GM12878 (cell line): Measurements from ENCODE around the gene SRSF11. TPM values are rescaled to one million over a fixed set of nuclear protein-coding genes. Genes with fewer than 3 reads are reported as not detected.

Experiments used
- ATAC-seq: fragments of 200-7000 bp; cut with Tn5 transposase; 3 replicates; pipeline ENCODE4 v1.9.1; 2020; ENCODE audit warnings: mild to moderate bottlenecking, moderate library complexity
- BruUV-seq: library from RNA; stranded (reverse); fragments of 400-500 nt; replicated peaks from 2 replicates; lab custom pipeline; 2021; lab: Mats Ljungman, UMichigan
- CTCF ChIA-PET: fragments of 300-600 bp; sonication (Branson Sonifier 250); formaldehyde crosslinking; extraction: SDS; loops from one replicate; lab custom pipeline; 2021; ENCODE audit warnings: inconsistent platforms; lab: Yijun Ruan, JAX
- POLR2A ChIA-PET: fragments of 350-600 bp; formaldehyde crosslinking; extraction: SDS; loops from one replicate; lab custom pipeline; 2021; ENCODE audit warnings: inconsistent platforms; lab: Charles Lee
- RAD21 ChIA-PET: fragments of 300-600 bp; sonication (Branson Sonifier 250); formaldehyde crosslinking; loops from one replicate; lab custom pipeline; 2023; ENCODE audit warnings: antibody characterized with exemption; ENCODE audit not compliant: unreplicated experiment; lab: Charles Lee
- SMC1A ChIA-PET: fragments of 300-600 bp; sonication (Branson Sonifier 250); formaldehyde crosslinking; loops from one replicate; lab custom pipeline; 2023; ENCODE audit not compliant: unreplicated experiment, uncharacterized antibody; lab: Charles Lee
- DNase-seq: peaks from one replicate; pipeline ENCODE4 v3.0.0-alpha.2; 2011; ENCODE audit warnings: low read depth, low spot score
- FAIRE-seq: peaks from 3 replicates; lab custom pipeline; 2011; peaks lifted over from hg19 to GRCh38; lab: Jason Lieb, UNC
- H2AFZ ChIP-seq: 2 replicates; pipeline ENCODE4 v1.6.0; 2011; ENCODE audit warnings: low read depth, low read length, control low read depth; ENCODE audit not compliant: control insufficient read depth
- H3K27ac ChIP-seq: 2 replicates; pipeline ENCODE4 v1.5.1; 2011; ENCODE audit warnings: control low read depth; ENCODE audit not compliant: control insufficient read depth, insufficient read depth
- H3K27me3 ChIP-seq, 2 experiments: replicated peaks in 1 of 2; 2 replicates each; pipeline versions ENCODE4 v1.6.0 to v1.6.1; 2011; ENCODE audit warnings: low read length in 1 of 2; ENCODE audit not compliant: control insufficient read depth in 2 of 2, insufficient read depth in 2 of 2
- H3K36me3 ChIP-seq, 2 experiments: 2 replicates each; pipeline ENCODE4 v1.5.1; 2011; ENCODE audit warnings: low read length in 1 of 2; ENCODE audit not compliant: control insufficient read depth in 2 of 2, insufficient read depth in 2 of 2
- H3K4me1 ChIP-seq: 2 replicates; pipeline ENCODE4 v1.6.1; 2011; ENCODE audit warnings: mild to moderate bottlenecking, low read length, moderate library complexity, mixed read lengths; ENCODE audit not compliant: control insufficient read depth, insufficient read depth
- H3K4me2 ChIP-seq: 2 replicates; pipeline ENCODE4 v1.6.0; 2011; ENCODE audit warnings: control low read depth; ENCODE audit not compliant: control insufficient read depth, insufficient read depth
- H3K4me3 ChIP-seq: fragments of 200-600 bp; sonication (generic); 2 replicates; pipeline ENCODE4 v1.5.1; 2016
- H3K79me2 ChIP-seq: 2 replicates; pipeline ENCODE4 v1.6.0; 2011; ENCODE audit warnings: low read length; ENCODE audit not compliant: control insufficient read depth, insufficient read depth
- H3K9ac ChIP-seq: 2 replicates; pipeline ENCODE4 v1.8.0; 2011; ENCODE audit warnings: low read length, control low read depth, mixed read lengths; ENCODE audit not compliant: control insufficient read depth, insufficient read depth
- H3K9me3 ChIP-seq: replicated peaks from 3 replicates; pipeline ENCODE4 v1.5.1; 2011; ENCODE audit warnings: mild to moderate bottlenecking, low read length; ENCODE audit not compliant: control insufficient read depth, insufficient read depth
- H4K20me1 ChIP-seq: 2 replicates; pipeline ENCODE4 v1.6.0; 2011; ENCODE audit not compliant: control insufficient read depth, insufficient read depth
- CBFB ChIP-seq: IDR thresholded peaks from 2 replicates; pipeline ENCODE4 v1.6.1; 2016; ENCODE audit warnings: antibody characterized with exemption, low read depth
- IKZF2 ChIP-seq, 2 experiments: fragments of 450-650 bp; IDR thresholded peaks; 2 replicates each; pipeline ENCODE4 v1.6.1; 2017; ENCODE audit warnings: mild to moderate bottlenecking in 2 of 2, moderate library complexity in 2 of 2
- NR2F1 ChIP-seq: fragments of 450-650 bp; conservative IDR thresholded peaks from 2 replicates; pipeline ENCODE4 v1.6.1; 2017; ENCODE audit warnings: mild to moderate bottlenecking
- SIX5 ChIP-seq: IDR thresholded peaks from 2 replicates; pipeline ENCODE4 v1.6.1; 2011; ENCODE audit warnings: mild to moderate bottlenecking, low read depth, low read length, moderate library complexity; ENCODE audit not compliant: severe bottlenecking
- TAF1 ChIP-seq: IDR thresholded peaks from 2 replicates; pipeline ENCODE4 v1.6.1; 2011; ENCODE audit warnings: mild to moderate bottlenecking, low read depth, low read length, borderline replicate concordance
- WGBS: methylation state at CpG from one replicate; pipeline ENCODE4 v1.1.6; 2016; ENCODE audit warnings: low lambda C conversion rate; ENCODE audit not compliant: insufficient replicate concordance, insufficient coverage; ENCODE audit errors: missing lambda C conversion rate; 5-methylcytosine and 5-hydroxymethylcytosine counted together
- in situ Hi-C: fragments of 300-500 bp; cut with MboI; formaldehyde crosslinking; loops from 9 replicates; pipeline ENCODE4 v1.14.3; 2018; ENCODE audit warnings: mixed read lengths
- intact Hi-C: fragments of 100-400 bp; cut with micrococcal nuclease; formaldehyde crosslinking; loops from one replicate; pipeline ENCODE4 v1.14.2; 2022; ENCODE audit not compliant: unreplicated experiment
- polyA plus RNA-seq, 11 experiments: library from polyadenylated mRNA; depleted of rRNA in 4 of 11; unstranded in 6 of 11; stranded (reverse) in 5 of 11; fragments of >200 nt; fragmentation: Nextera tagmentation in 4 of 11; fragmentation: Illumina TruSeq in 1 of 11; extraction: Ambion mirVana in 4 of 11; extraction: Trizol in 1 of 11; gene quantifications; 1 replicate in 1 of 11; 2 replicates in 10 of 11; pipeline versions ENCODE4 v1.2.1 to v1.2.3, GENCODE V29; 2011 to 2016; ENCODE audit warnings: inconsistent platforms in 2 of 11, missing spikeins in 2 of 11, low read depth in 1 of 11
- total RNA-seq, 4 experiments: library from RNA; depleted of rRNA in 3 of 4; stranded (reverse); fragments of >200 nt in 3 of 4; fragmentation: Illumina TruSeq in 1 of 4; extraction: Trizol in 1 of 4; gene quantifications; 2 replicates each; pipeline versions ENCODE4 v1.2.1 to v1.2.3, GENCODE V29; 2013 to 2021
- TF ChIP-seq, protein P1 (sequence below): IDR thresholded peaks from 2 replicates; pipeline ENCODE4 v1.6.1; 2011; ENCODE audit warnings: borderline replicate concordance, low read depth, mild to moderate bottlenecking, moderate library complexity, low read length; ENCODE audit not compliant: insufficient read depth, poor library complexity, severe bottlenecking
- TF ChIP-seq, protein P2 (sequence below): fragments of 450-650 bp; IDR thresholded peaks from 2 replicates; pipeline ENCODE4 v1.6.1; 2017; ENCODE audit warnings: low read depth, mild to moderate bottlenecking, moderate library complexity
- TF ChIP-seq, protein P3 (sequence below): IDR thresholded peaks from 2 replicates; pipeline ENCODE4 v1.6.1; 2011; ENCODE audit warnings: borderline replicate concordance, low read depth, mild to moderate bottlenecking, moderate library complexity, mixed read lengths, low read length; ENCODE audit not compliant: insufficient read depth; ENCODE audit errors: extremely low read length
- TF ChIP-seq, protein P4 (sequence below): IDR thresholded peaks from 2 replicates; pipeline ENCODE4 v1.6.1; 2012; ENCODE audit warnings: low read depth, low read length, improper control_type of control experiment
- TF ChIP-seq, protein P5 (sequence below): fragments of 150-350 bp; IDR thresholded peaks from 2 replicates; pipeline ENCODE4 v1.6.1; 2014; ENCODE audit warnings: mild to moderate bottlenecking, low read depth, low read length

The SRSF11 gene
- total and polyA plus RNA-seq, 10 of the 15 experiments (the other 5 are each of a cell fraction or from before 2014, with no cell fraction given): 83.0 to 424 (median 207) TPM

DNA sequence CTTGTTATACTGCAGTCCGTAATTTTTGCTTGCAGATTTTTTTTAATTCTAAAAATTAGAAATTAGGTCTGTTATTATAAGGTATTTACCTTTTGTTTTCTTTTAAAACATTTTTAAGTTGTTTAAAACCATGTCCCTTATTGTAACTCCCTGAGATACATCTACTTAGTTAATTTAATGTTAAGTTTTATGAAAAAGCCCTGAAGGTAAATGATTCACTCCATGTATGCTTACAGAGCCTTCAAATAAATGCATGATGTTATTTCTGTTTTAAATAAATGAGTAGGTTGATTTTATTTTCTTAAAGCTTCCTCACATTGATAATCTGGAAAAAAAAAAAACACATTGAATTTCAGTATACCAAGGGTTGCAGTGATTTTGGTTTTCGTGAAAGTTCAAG lies 7.5 kb downstream of the SRSF11 start:
- H3K4me2 ChIP-seq: no peak overlapping the region
- H3K27ac ChIP-seq: no peak overlapping the region
- H2AFZ ChIP-seq: no peak overlapping the region
- ChIA-PET POLR2A (interaction anchor here (0.7 to 0.8 kb wide), 2 partner anchors 73 to 124 kb away, joined by 3 read pairs; no protein-coding TSS in a partner anchor), SMC1A (interaction anchor here (0.7 to 2.0 kb wide), 3 partner anchors 24 to 32 kb away, joined by 3 to 5 read pairs (median 4); no protein-coding TSS in a partner anchor), RAD21 (interaction anchor here (1.2 to 3.0 kb wide), 2 partner anchors 90 to 95 kb away, joined by 3 to 8 read pairs; no protein-coding TSS in a partner anchor), CTCF (interaction anchor here (1.5 kb wide), 1 partner anchor 37 kb away, joined by 3 read pairs; no protein-coding TSS in a partner anchor)
- ATAC-seq (no peak), FAIRE-seq (no peak), DNase-seq (no peak)
- in situ Hi-C loops: no loop called here
- no peaks in the 10 kb centered on the region for H3K9me3 ChIP-seq
- WGBS: 98% methylated on average over 2 of the region's 2 CpGs
- H3K27me3 ChIP-seq: no peaks in the 10 kb centered on the region
- no peak overlapping the region for H3K9ac ChIP-seq
- H4K20me1 ChIP-seq: no peaks in the 10 kb centered on the region
- H3K79me2 ChIP-seq: peaks cover 44% of the 10 kb centered on the region
- peaks cover 8% of the 10 kb centered on the region for H3K4me1 ChIP-seq
- TF ChIP-seq, protein P1, sequence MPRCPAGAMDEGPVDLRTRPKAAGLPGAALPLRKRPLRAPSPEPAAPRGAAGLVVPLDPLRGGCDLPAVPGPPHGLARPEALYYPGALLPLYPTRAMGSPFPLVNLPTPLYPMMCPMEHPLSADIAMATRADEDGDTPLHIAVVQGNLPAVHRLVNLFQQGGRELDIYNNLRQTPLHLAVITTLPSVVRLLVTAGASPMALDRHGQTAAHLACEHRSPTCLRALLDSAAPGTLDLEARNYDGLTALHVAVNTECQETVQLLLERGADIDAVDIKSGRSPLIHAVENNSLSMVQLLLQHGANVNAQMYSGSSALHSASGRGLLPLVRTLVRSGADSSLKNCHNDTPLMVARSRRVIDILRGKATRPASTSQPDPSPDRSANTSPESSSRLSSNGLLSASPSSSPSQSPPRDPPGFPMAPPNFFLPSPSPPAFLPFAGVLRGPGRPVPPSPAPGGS: no peak
- no peak for TF ChIP-seq TAF1
- no peak for TF ChIP-seq CBFB
- intact Hi-C loops: no loop called here
- no peak overlapping the region for H3K4me3 ChIP-seq
- H3K36me3 ChIP-seq: peaks cover 2 to 23% of the 10 kb centered on the region in 2 experiments
- BruUV-seq: no TSS peak

DNA sequence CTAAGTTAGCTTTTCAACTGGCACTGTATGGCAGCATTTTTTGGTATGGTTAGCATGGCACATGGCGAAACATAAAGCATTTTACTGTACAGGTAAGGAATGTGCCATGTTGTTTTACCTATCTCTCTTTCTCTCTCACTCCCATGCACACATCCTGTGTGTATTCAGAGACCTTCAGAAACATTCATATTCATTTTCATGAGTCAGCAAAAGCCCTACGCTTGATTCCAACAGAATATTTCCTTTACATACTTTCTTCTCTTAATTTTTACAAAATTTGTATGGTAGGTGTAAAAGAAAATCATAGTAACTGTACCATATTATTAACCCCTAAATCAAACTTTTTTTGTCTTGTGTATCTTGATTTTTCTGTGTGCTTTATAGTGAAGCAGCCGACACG lies 10.3 kb downstream of the SRSF11 start:
- peaks cover 6 to 28% of the 10 kb centered on the region in 2 experiments for H3K36me3 ChIP-seq
- TF ChIP-seq IKZF2 (IDR thresholded peaks at IDR 0.05) (no peak), SIX5 (no peak), NR2F1 (no peak)
- TF ChIP-seq, protein P2, sequence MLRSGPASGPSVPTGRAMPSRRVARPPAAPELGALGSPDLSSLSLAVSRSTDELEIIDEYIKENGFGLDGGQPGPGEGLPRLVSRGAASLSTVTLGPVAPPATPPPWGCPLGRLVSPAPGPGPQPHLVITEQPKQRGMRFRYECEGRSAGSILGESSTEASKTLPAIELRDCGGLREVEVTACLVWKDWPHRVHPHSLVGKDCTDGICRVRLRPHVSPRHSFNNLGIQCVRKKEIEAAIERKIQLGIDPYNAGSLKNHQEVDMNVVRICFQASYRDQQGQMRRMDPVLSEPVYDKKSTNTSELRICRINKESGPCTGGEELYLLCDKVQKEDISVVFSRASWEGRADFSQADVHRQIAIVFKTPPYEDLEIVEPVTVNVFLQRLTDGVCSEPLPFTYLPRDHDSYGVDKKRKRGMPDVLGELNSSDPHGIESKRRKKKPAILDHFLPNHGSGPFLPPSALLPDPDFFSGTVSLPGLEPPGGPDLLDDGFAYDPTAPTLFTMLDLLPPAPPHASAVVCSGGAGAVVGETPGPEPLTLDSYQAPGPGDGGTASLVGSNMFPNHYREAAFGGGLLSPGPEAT: no peak
- TF ChIP-seq, protein P3, sequence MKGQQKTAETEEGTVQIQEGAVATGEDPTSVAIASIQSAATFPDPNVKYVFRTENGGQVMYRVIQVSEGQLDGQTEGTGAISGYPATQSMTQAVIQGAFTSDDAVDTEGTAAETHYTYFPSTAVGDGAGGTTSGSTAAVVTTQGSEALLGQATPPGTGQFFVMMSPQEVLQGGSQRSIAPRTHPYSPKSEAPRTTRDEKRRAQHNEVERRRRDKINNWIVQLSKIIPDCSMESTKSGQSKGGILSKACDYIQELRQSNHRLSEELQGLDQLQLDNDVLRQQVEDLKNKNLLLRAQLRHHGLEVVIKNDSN: no peak
- TF ChIP-seq, protein P4, sequence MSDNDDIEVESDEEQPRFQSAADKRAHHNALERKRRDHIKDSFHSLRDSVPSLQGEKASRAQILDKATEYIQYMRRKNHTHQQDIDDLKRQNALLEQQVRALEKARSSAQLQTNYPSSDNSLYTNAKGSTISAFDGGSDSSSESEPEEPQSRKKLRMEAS: no peak
- TF ChIP-seq, protein P5, sequence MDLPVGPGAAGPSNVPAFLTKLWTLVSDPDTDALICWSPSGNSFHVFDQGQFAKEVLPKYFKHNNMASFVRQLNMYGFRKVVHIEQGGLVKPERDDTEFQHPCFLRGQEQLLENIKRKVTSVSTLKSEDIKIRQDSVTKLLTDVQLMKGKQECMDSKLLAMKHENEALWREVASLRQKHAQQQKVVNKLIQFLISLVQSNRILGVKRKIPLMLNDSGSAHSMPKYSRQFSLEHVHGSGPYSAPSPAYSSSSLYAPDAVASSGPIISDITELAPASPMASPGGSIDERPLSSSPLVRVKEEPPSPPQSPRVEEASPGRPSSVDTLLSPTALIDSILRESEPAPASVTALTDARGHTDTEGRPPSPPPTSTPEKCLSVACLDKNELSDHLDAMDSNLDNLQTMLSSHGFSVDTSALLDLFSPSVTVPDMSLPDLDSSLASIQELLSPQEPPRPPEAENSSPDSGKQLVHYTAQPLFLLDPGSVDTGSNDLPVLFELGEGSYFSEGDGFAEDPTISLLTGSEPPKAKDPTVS: no peak

More for the DNA sequence above, 10.3 kb downstream of the SRSF11 start:
- no peak for FAIRE-seq
- intact Hi-C loops: no loop called here
- no peak overlapping the region for H3K4me3 ChIP-seq
- CTCF ChIA-PET: interaction anchor here (0.6 kb wide), 1 partner anchor 149 kb away, joined by 3 read pairs; no protein-coding TSS in a partner anchor
- H3K27me3 ChIP-seq: no peaks in the 10 kb centered on the region
- no peak overlapping the region for H3K4me2 ChIP-seq
- SMC1A ChIA-PET: interaction anchor here (1.1 kb wide), 1 partner anchor 19 kb away, joined by 3 read pairs; no protein-coding TSS in a partner anchor
- H3K9ac ChIP-seq: no peak overlapping the region
- POLR2A ChIA-PET: no interaction called here
- H3K4me1 ChIP-seq: peaks cover 8% of the 10 kb centered on the region
- no peak for ATAC-seq
- no peak overlapping the region for H3K27ac ChIP-seq
- WGBS: 99% methylated on average over 4 of the region's 4 CpGs
- H2AFZ ChIP-seq: no peak overlapping the region
- BruUV-seq: no TSS peak
- H3K9me3 ChIP-seq: no peaks in the 10 kb centered on the region
- no peaks in the 10 kb centered on the region for H4K20me1 ChIP-seq
- H3K79me2 ChIP-seq: peaks cover 18% of the 10 kb centered on the region
- RAD21 ChIA-PET: no interaction called here
- in situ Hi-C loops: loop anchor here (10.0 kb wide), 1 partner anchor 843 kb away; no protein-coding TSS in a partner anchor
- DNase-seq: no peak
